Thoracic aorta (tissue), 2 donors: Measurements from ENCODE around the gene RAD9B. TPM values are rescaled to one million over a fixed set of nuclear protein-coding genes. Genes with fewer than 3 reads are reported as not detected.

Experiments
- ATAC-seq: fragments of 150-250 bp; one replicate; pipeline ENCODE4 v1.8.0; 2017; ENCODE audit warnings: low read depth; ENCODE audit not compliant: insufficient number of reproducible peaks, low FRiP score
- DNase-seq: peaks from one replicate; pipeline ENCODE4 v3.0.0-alpha.2; 2020; ENCODE audit warnings: low spot score
- H3K27ac ChIP-seq, 2 donors: fragments of 200-600 bp; sonication (generic); 1 replicate in 1 of 2; 2 replicates in 1 of 2; pipeline ENCODE4 v1.5.1; 2016; ENCODE audit warnings: mild to moderate bottlenecking in 2 of 2, moderate library complexity in 2 of 2
- H3K27me3 ChIP-seq: fragments of 200-600 bp; sonication (generic); replicated peaks from 2 replicates; pipeline ENCODE4 v1.6.0; 2016; ENCODE audit warnings: mild to moderate bottlenecking; ENCODE audit not compliant: insufficient read depth
- H3K36me3 ChIP-seq: fragments of 200-600 bp; sonication (generic); one replicate; pipeline ENCODE4 v1.5.1; 2016
- H3K4me1 ChIP-seq, 2 donors: fragments of 200-600 bp; sonication (generic); 1 replicate in 1 of 2; 2 replicates in 1 of 2; pipeline versions ENCODE4 v1.5.1 to v1.6.0; 2016; ENCODE audit warnings: low read depth in 2 of 2, mild to moderate bottlenecking in 1 of 2; ENCODE audit not compliant: control insufficient read depth in 1 of 2
- H3K4me3 ChIP-seq: fragments of 200-600 bp; sonication (generic); 2 replicates; pipeline ENCODE4 v1.5.1; 2016; ENCODE audit warnings: mild to moderate bottlenecking
- H3K9me3 ChIP-seq: fragments of 200-600 bp; sonication (generic); 2 replicates; pipeline ENCODE4 v1.5.1; 2016
- total RNA-seq, 2 donors: library from RNA; depleted of rRNA; stranded (reverse); fragments of >200 nt; gene quantifications; one replicate each; pipeline versions ENCODE4 v1.1.0 to v1.2.3, GENCODE V29; 2016
- TF ChIP-seq, protein P1 (sequence below): fragments of 200-600 bp; sonication (generic); IDR thresholded peaks from one replicate; pipeline ENCODE4 v1.5.1; 2019; ENCODE audit warnings: antibody characterized with exemption

Gene RAD9B
- total RNA-seq, 2 donors from 2014 or later, result 0.21 TPM; not detected in 1

DNA sequence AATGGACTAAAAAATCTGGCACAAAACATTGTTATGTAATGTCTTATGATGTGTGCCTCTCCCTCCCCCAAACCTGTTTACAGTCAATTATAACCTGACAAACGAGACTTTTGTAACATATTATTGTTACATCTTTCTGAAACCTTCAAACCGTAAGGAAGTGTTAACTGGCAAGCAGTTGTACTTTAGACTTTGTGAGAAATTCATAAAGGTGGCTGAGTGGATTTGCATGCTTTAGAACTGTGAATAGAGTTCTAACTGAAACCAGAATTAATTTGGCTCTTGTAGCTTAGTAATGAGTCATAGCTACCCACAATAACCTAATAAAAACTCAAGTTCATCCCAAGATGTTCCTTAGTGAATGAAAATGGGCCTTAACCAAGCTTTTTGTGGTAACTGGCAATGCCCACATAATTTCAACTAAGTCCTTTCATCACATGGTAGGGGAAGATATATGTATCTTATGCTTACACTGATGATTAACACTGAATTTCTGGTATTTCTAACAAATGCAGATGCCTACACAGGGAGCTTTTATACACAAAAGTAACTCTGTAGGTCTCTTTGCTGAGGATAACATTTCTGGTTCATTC lies 29.7 kb downstream of the RAD9B start:
- Histone ChIP-seq H3K27me3 (no peaks in the 10 kb centered on the region), H3K9me3 (no peaks in the 10 kb centered on the region), H3K4me1 (peaks cover 10 to 25% of the 10 kb centered on the region in 2 donors), H3K27ac (no peak overlapping the region), H3K4me3 (no peak overlapping the region), H3K36me3 (no peaks in the 10 kb centered on the region)
- DNase-seq (no peak), ATAC-seq (no peak)
- TF ChIP-seq, protein P1, sequence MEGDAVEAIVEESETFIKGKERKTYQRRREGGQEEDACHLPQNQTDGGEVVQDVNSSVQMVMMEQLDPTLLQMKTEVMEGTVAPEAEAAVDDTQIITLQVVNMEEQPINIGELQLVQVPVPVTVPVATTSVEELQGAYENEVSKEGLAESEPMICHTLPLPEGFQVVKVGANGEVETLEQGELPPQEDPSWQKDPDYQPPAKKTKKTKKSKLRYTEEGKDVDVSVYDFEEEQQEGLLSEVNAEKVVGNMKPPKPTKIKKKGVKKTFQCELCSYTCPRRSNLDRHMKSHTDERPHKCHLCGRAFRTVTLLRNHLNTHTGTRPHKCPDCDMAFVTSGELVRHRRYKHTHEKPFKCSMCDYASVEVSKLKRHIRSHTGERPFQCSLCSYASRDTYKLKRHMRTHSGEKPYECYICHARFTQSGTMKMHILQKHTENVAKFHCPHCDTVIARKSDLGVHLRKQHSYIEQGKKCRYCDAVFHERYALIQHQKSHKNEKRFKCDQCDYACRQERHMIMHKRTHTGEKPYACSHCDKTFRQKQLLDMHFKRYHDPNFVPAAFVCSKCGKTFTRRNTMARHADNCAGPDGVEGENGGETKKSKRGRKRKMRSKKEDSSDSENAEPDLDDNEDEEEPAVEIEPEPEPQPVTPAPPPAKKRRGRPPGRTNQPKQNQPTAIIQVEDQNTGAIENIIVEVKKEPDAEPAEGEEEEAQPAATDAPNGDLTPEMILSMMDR, result no peak

DNA sequence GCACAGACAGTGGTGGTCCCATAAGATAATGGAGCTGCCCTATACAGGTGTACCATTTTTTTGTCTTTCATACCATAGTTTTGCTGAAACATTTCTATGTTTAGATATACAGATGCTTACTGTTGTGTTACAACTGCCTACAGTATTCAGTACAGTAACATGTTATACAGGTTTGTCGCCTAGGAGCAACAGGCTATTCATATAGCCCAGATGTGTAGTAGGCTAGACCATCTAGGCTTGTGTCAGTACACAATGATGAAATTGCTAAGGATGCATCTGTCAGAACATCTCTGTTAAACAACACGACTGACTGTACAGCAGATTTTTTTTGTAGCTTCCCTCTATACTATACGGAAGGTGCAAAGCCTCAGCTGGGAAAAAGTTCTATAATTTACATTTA lies 30.5 kb downstream of the RAD9B start:
- ATAC-seq, result no peak
- no peak overlapping the region for H3K27ac ChIP-seq
- no peaks in the 10 kb centered on the region for H3K27me3 ChIP-seq
- no peaks in the 10 kb centered on the region for H3K9me3 ChIP-seq
- no peaks in the 10 kb centered on the region for H3K36me3 ChIP-seq
- TF ChIP-seq, protein P1, result no peak
- H3K4me3 ChIP-seq, result no peak overlapping the region
- peaks cover 10 to 33% of the 10 kb centered on the region in 2 donors for H3K4me1 ChIP-seq
- DNase-seq, result no peak

DNA sequence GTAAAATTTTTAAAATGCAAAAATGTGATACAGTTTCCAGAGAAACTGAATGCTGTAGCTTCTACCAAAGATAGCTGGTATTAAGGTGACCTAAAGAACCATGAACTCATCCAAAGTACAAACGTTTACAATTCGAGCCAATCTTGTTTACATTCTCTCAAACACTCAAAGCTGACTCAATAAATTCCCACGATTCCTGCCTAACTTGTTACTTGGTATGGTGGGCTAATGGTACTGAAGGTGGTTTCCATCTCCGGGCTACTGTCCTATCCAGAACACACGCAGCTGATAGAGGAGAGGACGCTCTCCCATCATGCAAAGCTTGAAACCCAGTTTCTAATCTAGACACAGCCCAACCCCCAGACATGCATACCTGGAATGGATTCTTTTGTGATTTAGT lies 31.5 kb downstream of the RAD9B start:
- H3K4me3 ChIP-seq, result no peak overlapping the region
- H3K4me1 ChIP-seq, result peaks cover 14 to 41% of the 10 kb centered on the region in 2 donors
- TF ChIP-seq, protein P1, result no peak
- H3K27me3 ChIP-seq, result no peaks in the 10 kb centered on the region
- no peaks in the 10 kb centered on the region for H3K36me3 ChIP-seq
- H3K27ac ChIP-seq, result no peak overlapping the region
- DNase-seq (no peak), ATAC-seq (no peak)
- no peaks in the 10 kb centered on the region for H3K9me3 ChIP-seq

DNA sequence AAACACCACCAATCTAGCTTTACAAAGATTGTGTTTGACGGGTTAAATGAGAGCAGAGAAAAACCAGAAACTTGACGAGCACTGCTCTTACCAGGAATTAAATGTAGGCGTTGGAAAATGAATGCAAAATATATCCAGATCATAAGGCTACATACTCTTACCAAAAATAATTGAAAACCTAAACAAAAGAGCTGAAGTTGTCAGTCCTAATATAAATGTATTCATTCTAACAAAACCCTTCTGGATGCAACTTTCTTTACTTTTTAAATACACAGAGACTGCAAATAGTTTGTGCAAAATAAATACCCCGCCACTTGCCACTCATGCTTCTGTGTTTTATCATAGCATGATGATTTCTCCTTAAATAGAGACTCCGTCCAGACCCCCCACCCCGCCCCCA lies 32.7 kb downstream of the RAD9B start:
- no peaks in the 10 kb centered on the region for H3K9me3 ChIP-seq
- H3K27ac ChIP-seq, result no peak overlapping the region
- peaks cover 14 to 41% of the 10 kb centered on the region in 2 donors for H3K4me1 ChIP-seq
- TF ChIP-seq, protein P1, result no peak
- no peak for ATAC-seq
- H3K36me3 ChIP-seq, result no peaks in the 10 kb centered on the region
- no peak overlapping the region for H3K4me3 ChIP-seq
- no peak for DNase-seq
- no peaks in the 10 kb centered on the region for H3K27me3 ChIP-seq

DNA sequence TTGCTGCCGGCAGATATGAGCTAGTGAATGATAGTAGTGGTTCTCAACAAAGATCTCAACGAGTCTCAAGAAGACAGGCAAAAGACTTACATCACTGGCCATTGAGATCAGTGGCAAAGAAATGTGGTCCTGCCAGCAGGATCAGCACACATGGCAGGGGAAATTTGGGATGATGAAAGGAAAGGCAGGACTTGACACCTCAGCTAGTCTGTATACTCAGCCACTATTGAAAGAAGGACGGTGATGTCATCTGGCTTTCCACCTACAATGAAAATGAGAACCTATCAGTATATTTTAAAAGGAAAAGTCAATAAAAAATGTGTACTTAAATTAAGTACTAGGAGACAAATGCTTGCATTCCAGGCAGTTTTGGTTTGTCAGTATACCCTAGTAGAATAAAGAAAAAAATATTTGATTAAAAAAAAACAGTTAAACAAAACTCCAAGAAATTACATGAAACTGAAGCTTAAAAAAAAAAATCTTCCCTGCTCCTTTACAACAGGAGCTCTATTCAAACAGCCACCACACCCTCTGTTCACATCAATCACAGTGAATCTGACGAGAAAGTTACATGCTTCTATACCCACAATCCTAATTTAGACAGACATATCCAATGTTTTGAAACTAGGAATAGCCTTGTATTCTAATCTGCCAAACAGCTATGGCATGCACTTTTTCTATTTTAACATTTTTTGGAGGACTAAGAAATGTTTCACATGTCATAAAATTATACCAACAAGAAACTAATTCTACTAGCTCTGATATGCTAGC lies 34.9 kb downstream of the RAD9B start:
- Histone ChIP-seq H3K9me3 (no peaks in the 10 kb centered on the region), H3K4me3 (peak overlapping the region; percentile 45), H3K4me1 (peaks cover 5 to 34% of the 10 kb centered on the region in 2 donors), H3K36me3 (no peaks in the 10 kb centered on the region), H3K27ac (peak overlapping the region; percentile 64 to 72), H3K27me3 (no peaks in the 10 kb centered on the region)
- ATAC-seq, result no peak
- DNase-seq, result no peak
- TF ChIP-seq, protein P1, result no peak
